Breast epithelium (tissue), 3 donors: ENCODE data around the gene TMEM240.

Source experiments
- POLR2A ChIP-seq: fragments of 450-650 bp; IDR thresholded peaks from one replicate; pipeline ENCODE4 v1.6.1; 2016; ENCODE audit warnings: antibody characterized with exemption, mild to moderate bottlenecking, moderate library complexity
- POLR2AphosphoS5 ChIP-seq, 3 donors: sonication (generic); formaldehyde crosslinking; IDR thresholded peaks; one replicate each; pipeline ENCODE4 v1.6.1; 2017; ENCODE audit warnings: antibody characterized with exemption in 3 of 3
- TF ChIP-seq, protein P1 (sequence below), 3 donors: fragments of 450-650 bp; IDR thresholded peaks; one replicate each; pipeline ENCODE4 v1.5.1; 2016 to 2017; ENCODE audit warnings: antibody characterized with exemption in 3 of 3, mild to moderate bottlenecking in 3 of 3, moderate library complexity in 3 of 3

DNA sequence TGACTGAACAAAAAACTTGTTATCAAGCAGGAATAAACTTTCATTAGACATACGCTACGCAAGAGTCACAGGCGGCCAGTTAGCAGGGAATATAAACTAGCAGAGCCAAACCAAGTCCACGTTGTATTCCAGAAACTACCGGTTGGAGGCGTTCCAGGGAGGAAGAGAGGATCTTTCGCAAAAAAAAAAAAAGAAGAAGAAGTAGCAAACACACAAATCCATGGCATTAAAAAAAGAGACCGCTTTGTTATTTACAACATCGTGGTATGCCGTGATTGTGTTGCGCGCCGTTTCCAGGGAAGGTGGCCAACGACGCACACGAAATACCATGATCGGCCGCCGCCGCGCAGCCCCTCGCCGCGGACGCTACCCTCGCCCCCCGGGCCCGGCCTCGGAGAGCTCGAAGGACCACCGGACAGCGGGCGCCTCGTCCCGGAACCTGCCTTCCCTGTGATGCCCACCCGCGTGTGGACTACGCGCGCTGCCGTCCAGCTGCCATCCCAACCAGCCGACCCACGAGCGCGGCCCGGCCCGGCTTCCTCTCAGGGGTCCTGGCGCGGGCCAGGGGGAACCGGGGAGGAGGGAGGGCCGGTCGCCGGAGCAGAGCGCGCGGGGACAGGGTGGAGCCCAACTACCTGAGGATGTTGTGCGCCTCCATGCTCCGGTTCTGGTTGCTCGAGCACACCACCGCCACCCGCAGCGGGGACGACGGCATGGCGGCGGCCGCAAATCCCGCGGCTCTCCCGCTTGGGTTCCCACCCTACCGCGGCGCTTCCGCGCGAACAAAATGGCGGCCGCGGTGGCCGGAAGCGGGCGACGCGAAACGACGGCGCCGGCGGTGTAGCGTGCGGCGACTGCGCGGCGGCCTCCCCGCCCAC, 33.7 kb upstream of the TMEM240 start:
- peak in 2 of 3 donors; percentile 20 to 68 for TF ChIP-seq POLR2AphosphoS5 (IDR thresholded peaks at IDR 0.05)
- TF ChIP-seq POLR2A: no peak
- TF ChIP-seq, protein P1, sequence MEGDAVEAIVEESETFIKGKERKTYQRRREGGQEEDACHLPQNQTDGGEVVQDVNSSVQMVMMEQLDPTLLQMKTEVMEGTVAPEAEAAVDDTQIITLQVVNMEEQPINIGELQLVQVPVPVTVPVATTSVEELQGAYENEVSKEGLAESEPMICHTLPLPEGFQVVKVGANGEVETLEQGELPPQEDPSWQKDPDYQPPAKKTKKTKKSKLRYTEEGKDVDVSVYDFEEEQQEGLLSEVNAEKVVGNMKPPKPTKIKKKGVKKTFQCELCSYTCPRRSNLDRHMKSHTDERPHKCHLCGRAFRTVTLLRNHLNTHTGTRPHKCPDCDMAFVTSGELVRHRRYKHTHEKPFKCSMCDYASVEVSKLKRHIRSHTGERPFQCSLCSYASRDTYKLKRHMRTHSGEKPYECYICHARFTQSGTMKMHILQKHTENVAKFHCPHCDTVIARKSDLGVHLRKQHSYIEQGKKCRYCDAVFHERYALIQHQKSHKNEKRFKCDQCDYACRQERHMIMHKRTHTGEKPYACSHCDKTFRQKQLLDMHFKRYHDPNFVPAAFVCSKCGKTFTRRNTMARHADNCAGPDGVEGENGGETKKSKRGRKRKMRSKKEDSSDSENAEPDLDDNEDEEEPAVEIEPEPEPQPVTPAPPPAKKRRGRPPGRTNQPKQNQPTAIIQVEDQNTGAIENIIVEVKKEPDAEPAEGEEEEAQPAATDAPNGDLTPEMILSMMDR (IDR thresholded peaks at IDR 0.05): peak in 1 of 3 donors; percentile 16
